A549 (cell line): ENCODE measurements around the gene FOCAD.

Source experiments
- HDAC2 ChIP-seq: fragments of 200-600 bp; sonication (generic); IDR thresholded peaks from 2 replicates; pipeline ENCODE4 v1.6.1; 2016
- JUNB ChIP-seq: fragments of >200 bp; sonication (Bioruptor Twin); formaldehyde crosslinking; IDR thresholded peaks from 2 replicates; pipeline ENCODE4 v1.6.1; 2016
- POLR2A ChIP-seq: IDR thresholded peaks from 2 replicates; pipeline ENCODE4 v1.6.1; 2012; ENCODE audit warnings: mild to moderate bottlenecking, low read length
- TFCP2L1 ChIP-seq: fragments of 250-450 bp; sonication (Bioruptor Pico); IDR thresholded peaks from 2 replicates; pipeline ENCODE4 v1.5.0; 2021; ENCODE audit warnings: mild to moderate bottlenecking
- USF2 ChIP-seq: fragments of 450-650 bp; IDR thresholded peaks from 2 replicates; pipeline ENCODE4 v1.6.1; 2014; ENCODE audit warnings: antibody characterized with exemption

DNA sequence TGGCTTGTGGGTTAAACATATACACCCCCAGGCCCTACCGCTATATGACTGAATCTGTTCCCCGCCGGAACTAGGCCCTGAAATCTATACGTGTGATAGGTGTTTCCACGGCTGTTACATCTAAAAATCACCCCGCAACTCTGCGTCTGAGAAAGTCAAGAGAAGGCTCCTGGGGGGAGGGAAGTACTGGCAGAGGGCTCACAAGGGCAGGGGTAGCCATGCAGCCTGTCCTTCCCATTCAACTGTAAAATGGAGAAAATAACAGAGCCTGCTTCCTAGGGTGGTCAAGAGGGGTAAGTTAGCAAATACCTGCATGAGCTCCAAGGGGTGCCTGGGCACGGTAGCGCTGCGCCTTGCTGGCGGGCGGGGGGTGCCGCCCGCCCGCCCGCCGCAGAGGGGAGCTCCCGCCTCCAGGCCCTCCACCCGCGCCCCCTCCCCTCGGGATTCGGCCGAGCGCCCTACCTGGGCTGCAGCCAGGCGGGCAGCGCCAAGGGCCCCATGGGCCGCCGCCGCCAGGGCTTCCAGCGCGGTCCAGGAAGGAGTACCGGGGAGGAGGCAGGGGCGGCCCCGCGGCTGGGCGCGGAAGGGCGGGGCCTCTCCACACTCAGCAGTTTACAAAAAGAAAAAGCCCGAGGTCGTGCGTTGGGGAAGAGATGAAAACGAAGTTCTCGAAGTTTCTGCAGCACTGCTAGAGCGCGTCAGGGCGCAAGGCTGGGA is 347.2 kb downstream of the FOCAD start, which contains the start of gene HACD4:
- TF ChIP-seq TFCP2L1 (CRISPR knock-in tag) (no peak), POLR2A (no peak), JUNB (no peak), USF2 (no peak), HDAC2 (no peak)
